GM18507 (cell line): Measurements from ENCODE around the gene INHBB.
"Not testable (repeated sequence)": the region's sequence is repeated elsewhere in the genome, so short reads cannot be mapped to it uniquely, and the experiment has no call there.

Experiments used
- DNase-seq: peaks from one replicate; pipeline ENCODE4 v3.0.0; 2011; ENCODE audit warnings: low read depth; ENCODE audit not compliant: insufficient read length; ENCODE audit errors: extremely low spot score
- FAIRE-seq: peaks from 2 replicates; lab custom pipeline; 2011; peaks lifted over from hg19 to GRCh38; lab: Jason Lieb, UNC

INHBB gene

DNA sequence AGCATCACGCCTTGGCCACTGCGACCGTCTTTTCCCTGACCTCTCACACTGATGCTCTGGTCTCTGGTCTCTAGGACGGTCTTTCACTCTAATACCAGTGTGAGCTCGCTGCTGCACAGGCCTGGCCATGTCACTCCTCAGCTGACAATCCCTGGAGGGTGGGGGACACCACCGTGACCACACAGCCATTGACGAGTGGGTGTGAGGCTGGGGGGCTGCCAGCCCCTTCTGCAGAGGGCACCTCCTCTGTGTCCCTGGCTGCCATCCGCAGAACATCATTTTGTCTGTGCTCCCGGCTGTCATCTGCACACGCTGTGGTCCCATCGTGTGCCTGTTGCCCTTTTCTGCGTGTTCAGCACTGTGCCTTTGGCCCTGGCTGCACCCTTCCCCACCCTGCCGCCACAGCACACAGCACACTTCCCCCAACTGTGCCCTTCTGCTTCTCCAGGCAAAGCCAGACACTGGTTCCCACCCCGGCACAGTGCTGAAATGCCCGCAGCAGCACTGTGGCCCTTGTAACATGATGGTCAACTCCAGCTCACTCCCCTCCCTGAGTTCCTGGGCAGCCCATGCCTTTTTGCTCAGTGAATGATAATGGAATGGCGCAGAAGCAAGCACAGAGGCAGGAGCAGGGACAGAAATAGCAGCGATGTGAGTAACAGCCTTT is 30.4 kb upstream of the INHBB start:
- FAIRE-seq (no peak), DNase-seq (no peak)

DNA sequence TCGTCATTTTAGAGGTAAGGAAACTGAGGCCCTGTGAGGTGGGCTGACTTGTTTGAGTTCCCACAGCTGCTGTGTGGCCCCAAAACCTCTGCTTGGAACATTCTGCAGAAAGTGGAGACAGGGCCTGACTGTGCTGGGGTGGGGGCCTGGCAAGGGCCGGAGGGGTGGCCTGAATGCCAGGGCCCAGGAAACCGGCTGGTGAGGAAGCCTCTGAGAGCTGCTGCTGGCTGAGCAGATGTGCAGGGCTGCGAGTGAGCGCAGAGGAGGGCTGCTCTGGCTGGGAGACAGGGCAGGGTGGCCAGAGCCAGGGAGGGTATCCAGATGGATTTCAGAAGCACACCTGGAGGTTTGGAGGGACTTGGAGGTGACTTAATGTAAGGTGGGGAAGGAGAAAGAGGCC is 29.9 kb upstream of the INHBB start:
- DNase-seq (no peak), FAIRE-seq (no peak)

DNA sequence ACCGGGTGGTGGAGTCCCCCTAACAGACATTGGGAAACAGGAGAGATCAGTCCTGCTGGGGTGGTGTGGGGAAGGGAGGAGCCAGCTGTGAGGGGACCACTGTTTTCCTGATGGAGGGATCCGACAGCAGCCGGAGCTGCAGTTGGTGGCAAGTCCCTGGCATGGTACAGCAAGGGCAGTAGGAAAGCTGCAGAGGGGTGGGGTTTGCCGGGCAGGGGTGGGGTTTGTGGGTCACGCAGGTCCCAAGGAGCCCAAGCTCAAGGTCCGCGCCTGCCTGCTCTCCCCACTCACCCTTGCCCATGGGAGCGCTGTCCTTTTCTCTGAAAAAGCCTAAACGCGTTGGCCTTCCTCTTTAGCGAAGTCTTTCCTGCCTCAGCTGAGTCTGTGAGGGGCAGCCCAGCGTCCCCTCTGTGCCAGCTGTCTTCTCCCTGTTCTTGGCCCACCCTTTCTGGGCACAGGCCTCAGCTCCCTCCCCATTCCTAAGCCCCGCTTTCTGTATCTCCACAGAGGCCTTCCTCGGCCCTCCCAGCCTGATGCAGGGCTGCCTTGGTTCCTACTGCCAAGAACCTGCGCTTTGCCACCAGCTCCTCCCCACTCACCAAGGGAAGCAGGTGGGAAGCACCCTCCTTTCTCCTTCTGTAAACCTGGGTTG is 29.3 kb upstream of the INHBB start:
- DNase-seq: no peak
- FAIRE-seq: no peak

DNA sequence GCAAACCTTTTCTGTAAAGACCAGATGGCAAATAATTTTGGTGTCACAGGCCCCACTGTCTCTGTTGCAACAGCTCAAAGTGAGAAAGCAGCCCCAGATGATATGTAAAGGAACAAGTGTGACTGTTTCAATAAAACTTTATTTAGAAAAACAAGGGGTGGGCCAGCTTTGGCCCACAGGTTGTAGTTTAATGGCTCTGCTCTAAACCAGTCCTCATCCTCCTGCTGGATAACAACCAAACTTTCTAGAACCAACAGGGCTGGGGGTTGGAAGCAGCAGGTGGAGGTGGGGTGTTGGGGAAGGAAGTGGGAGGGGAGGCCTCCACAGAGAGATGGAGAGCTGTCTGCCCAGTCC is 28.8 kb upstream of the INHBB start:
- DNase-seq (no peak), FAIRE-seq (no peak)

DNA sequence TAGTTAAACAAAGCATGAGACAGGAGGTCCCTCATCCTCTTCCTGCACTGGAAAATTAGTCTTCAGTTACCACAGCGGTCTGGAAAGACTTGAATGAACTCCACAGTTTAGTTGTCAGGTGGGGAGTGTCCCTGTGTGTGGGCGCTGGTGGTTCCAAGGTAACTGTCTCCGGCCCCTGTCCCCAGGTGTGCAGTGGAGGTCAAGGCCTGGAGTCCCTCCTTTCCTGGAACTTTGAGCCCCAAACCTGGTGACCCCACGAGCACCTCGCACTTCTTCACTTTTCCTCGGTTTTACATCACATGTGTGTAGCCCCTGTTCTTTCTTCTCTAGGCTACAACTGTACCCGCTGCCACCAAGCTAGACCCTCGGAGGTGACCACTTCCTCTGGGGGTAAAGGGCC is 28.0 kb upstream of the INHBB start:
- DNase-seq (no peak), FAIRE-seq (no peak)

DNA sequence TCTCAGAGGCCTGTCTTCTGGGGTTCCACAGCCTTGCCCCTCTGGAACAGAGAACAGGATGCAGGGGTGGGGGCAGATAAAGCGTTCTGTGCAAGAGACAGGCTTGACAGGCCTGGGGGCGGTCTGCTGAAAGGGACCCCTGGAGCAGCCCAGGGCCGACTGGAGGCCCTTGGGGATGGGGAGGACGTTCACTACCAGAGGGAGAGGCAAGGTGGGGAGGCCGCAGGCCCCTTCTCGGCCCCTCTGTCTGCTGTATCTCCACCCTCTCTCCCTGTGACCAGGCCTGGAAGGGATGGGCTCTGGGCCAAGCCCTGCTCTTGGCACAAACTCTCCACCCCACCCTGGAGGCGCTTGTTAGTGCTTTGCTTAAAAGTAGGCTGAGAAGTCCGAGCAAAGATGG is 27.3 kb upstream of the INHBB start:
- FAIRE-seq (no peak), DNase-seq (no peak)

DNA sequence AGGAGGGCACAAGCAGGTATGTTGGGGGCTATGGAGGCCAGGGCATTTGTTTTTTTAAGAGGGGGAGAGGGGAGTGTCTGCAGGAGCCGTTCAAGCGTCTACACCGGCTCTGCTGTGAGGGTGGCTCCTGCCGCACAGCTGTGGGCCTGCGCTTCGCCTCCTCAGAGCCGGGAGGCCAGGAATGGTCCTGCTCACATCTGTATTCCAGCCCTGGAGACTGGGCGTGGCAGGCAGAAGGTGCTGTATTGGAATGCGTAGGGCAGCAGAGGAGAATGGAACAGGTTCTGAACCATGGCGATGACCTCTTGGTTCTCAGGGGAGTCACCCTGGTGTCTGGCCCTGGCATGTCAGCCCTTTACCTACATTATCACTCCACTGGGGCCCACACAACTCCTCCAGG is 26.8 kb upstream of the INHBB start:
- FAIRE-seq (no peak), DNase-seq (no peak)

DNA sequence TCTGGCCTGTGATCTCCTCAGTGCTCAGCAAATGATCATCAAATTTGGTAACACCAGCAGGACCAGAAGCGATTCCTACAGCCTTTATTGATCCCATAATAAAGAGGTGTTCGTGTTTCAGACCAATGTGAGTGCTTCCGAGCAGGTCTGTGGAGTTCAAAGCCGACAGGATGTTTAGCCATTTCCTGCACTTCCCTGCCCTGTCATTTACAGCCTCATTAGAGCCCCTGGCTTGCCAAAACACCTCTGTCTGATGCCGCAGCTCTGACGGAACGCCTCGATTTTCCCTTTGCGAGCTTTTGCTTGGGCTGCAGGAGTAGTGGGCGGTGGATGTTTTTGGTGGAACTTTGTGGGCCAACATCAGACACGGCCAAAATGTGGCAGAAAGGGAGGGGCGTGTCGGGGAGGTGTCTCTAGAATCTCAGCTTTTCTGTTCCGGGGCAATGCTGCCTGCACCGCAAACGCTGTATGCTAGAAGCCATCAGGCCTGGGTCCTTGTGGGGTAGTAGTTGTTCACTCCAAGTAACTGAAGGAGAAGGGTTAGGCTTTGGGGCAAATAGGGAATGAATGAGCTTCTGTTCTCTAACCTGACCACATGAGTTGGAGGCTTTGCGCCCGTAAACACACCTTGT is 26.1 kb upstream of the INHBB start:
- DNase-seq (no peak), FAIRE-seq (no peak)

DNA sequence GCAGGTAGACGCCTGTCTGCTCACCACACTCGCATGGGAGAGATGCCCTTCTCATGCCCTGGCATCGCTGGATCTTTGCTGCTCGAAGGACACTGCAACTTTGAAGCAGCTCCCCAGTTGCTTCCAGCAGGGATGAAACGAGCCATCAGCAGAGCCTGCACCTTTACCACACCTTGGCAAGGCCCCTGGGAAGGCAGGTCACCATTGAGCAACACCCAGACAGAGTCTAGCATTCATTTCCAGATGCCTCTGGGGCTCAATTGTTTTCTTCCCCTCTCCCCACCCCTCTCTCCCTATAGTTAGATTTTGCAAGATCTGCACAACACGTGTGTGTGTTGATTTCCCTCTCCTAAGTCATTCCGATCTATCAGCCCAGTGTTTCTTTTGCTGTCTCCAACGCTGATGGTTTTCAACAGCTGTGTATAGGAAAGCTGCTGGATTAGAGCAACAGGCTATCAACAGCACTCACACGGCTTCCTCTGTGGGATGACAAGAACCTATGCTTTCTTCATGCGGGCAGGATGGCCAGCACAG is 25.6 kb upstream of the INHBB start:
- FAIRE-seq (no peak), DNase-seq (no peak)

DNA sequence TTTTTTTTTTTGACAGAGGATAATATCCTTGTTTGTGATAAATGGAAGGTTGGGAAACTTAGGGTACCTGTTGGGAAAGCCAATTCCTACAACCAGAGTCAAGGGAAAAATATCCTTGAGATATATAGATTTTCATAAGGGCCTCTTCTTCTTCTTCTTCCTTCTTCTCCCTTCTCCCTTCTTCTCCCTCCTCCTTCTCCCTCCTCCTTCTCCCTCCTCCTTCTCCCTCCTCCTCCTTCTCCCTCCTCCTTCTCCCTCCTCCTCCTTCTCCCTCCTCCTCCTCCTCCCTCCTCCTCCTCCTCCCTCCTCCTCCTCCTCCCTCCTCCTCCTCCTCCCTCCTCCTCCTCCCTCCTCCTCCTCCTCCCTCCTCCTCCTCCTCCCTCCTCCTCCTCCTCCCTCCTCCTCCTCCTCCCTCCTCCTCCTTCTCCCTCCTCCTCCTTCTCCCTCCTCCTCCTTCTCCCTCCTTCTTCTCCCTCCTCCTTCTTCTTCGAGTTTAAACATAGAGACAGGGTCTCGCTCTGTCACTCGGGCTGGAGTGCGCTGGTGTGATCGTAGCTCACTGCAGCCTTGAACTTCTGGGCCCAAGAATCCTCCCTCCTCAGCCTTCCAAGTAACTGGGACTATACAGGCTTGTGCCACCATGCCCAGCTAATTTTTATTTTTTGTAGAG is 24.9 kb upstream of the INHBB start:
- FAIRE-seq, DNase-seq: not testable (repeated sequence)

DNA sequence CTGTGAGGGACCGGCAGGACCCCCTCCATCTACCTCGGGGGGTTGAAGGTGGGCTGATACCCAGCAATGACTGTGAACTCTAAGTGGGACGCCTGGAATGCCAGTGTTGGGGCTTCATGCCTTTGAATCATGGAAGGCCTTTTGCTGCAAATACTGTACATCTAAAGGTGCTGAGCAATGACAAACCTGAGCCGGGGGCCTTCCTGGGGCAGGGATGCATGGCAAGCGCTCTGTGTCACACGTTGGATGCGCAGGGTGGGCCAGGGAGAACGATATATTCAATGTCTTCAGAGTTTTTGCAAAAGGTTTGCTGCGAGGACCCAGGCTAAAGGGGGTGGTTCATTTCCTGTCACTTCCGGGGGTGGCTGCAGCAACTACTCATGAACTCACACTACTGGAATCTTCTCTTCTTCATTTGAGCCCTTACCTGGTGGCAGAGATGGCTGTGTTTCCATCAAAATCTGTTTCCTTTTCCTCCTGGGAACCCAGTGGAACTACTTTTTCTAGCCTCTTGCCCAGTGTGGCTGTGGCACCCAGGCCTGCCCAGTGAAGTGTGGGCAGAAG is 24.1 kb upstream of the INHBB start:
- no peak for FAIRE-seq
- no peak for DNase-seq

DNA sequence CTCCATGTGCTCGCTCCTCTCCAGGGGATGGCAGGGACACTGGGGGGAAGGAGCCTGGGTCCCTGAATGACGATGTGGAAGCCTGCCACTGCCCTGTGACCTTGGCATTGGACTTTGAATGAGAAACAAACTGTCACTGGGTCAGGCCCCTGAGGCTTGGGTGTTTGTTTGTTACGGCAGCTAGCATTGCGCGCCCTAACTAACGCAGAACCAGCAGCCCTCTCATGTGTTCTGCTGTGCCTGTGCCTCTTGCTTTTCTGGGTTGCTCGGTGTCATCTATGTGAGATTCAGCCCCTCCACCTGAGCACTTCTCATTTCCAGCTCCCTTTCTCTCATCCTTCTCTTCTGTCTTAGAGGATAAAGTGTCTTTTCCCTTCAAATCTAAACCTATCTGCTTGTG is 23.6 kb upstream of the INHBB start:
- no peak for DNase-seq
- no peak for FAIRE-seq

DNA sequence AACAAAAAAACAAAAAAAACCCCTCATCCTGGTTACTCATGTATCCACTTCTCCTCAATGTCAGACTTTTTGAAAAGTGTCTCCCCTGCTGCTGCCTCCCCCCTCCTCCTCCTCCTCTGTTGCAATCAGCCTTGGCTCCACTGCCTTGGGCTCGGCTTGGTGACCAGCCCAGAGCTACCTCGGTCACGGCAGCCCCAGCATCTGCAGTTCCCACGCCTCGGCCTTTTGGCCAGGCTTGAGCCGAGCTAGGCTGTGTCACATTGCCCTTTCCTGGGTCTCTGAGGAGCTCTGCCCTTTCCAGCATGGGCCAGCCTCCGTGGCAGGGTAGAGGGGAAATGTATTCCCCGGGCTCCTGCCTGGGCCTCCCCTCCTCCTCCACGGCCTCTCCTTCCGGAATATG is 22.7 kb upstream of the INHBB start:
- no peak for DNase-seq
- FAIRE-seq: no peak

DNA sequence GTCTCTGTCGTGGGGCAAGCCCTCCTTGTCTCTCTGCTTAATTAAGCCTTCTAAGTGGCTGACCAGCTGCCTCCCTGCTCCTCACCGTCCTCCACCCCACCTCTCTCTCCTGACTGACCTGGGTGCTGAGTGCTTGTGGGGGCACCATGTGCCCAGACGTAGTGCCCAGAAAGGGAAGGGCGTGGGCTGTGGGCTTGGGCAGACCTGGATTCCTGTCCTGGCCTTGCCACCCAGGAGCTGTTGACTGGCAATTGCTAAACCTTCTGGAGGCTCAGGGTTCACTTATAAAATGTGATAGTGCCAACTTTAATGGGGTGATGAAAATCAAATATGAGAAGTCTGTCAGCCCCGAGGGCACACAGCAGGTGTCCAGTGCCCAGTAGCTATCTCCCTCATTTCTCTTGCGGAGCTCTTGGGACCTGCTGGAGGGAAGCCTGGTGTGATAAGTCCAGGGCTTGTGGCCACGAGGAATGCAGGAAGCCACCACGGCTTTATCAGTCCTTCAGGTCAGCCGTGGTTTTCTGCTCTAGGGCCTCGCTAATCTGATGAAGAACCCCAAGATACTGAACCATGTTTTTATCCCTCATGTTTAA is 22.0 kb upstream of the INHBB start:
- DNase-seq (no peak), FAIRE-seq (no peak)

DNA sequence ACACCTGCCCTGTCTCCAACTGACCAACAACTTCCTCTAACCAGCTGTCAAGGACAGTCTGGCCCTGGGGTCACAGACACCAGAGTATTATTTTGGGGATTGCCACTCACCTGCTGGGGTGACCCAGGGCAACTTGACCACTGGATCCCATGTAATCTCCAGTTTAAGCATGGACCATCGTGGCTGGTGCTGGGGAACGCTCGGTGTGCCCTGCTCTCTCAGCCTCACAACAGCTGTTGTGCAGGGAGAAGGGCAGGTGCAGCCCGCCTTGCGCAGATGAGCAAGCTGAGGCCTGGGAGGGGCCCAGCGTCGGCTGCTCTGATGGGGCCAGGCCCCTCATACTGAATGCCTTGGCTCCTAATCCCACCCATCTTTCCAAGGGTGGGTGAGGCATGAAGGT is 21.0 kb upstream of the INHBB start:
- no peak for FAIRE-seq
- no peak for DNase-seq

DNA sequence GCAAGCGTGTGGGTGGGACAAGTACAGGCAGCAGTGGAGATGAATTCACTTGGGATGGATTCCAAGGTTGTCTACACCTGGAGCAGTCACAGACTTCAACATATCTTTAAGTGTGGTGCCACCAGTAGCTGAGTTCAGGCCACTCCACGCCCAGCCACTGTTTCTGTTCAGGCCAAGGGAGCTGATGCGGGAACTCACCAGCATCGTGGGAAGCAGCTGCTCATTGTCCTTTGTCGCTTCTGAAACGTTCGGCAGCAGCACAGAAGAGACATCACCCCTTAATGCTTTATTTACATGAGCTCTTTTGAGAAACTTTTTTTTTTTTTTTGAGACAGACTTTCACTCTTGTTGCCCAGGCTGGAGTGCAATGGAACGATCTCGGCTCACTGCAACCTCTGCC is 19.9 kb upstream of the INHBB start:
- FAIRE-seq (no peak), DNase-seq (no peak)

DNA sequence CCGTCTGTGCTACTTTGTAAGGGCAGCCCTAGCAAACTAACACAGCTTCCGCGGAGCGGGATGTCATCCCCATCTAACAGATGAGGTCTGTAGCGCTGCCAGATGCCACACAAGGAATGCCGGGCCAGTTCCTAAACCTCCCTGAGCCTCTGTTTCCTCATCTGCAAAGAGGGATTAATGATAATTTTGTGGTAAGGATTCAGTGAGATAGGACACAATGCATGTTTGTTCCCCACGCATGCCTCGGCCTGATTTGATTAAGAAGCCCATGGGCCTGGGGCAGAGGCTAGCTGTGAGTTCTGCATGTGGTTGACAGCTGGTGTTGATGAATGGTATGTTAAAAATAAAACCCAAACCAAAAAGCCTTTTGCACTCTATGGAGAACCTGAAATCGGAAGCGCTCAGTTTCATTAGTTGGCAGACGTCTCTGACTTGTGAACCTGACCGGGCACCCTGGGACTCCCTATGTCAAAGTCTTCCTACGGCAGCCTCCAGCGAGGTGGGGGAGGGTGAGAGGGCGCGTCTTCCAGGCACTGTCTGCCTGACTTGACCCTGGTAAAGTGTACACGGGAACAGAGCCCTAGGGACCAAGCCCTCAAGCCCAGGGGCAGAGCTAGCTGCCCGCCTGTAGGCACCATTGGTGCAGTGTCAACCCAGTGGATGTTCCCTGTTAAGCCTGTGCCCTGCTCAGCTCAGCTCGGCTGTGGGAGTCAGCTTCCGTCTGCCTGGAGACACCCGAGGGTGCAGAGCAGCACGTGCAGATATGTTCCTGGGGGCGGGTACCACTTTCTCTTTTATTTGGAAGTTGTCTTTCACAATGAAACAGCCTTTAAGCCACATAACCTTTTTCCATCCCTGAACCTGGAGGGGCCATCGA is 14.8 kb upstream of the INHBB start:
- FAIRE-seq (no peak), DNase-seq (no peak)

DNA sequence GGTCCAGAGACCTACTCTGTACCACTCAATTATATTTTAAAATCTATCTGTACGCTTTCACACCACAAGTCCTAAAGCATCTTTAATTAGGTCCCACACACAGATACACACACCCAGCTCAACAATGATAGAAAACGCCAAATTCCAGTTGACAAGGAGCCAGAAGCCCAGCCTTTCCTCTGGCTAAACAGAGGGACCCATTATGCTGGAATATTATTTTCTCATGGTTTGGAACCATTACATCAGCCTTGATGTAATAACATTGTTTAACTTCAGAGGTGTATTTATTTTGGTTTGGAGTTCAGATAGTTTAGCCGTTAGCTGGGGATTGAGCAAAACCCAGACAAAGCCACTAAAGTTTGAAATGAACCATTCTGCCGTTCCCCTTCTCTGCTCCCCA is 14.0 kb upstream of the INHBB start:
- DNase-seq (no peak), FAIRE-seq (no peak)

DNA sequence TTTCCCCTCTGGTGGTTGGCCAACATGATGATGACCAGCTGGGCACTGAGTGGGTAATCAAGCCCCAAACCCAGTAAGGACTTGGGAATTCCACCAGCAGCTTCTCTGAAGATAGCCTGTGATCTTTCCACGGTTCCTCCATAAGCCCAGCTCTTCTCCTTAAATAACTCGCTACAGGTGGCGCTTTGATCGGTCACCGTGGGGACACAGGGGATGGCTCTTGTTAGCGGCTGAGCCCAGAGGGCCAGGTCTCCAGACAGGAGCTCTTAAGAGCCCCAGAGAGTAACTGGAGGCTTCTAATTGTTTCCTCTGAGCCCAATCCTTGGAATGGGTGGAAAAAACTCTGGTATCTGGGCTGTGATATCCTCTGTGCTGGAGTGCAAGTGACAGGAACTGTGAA is 13.6 kb upstream of the INHBB start:
- FAIRE-seq (no peak), DNase-seq (no peak)
